Measurements from ENCODE around the gene RNF213. TPM values are rescaled to one million over a fixed set of nuclear protein-coding genes. Genes with fewer than 3 reads are reported as not detected.

Gene RNF213
- polyA plus RNA-seq, 4 donors = 35.4 to 71.4 (median 53.0) TPM

GRCh38 chr17:80413771-80414507, 153.3 kb downstream of the RNF213 start:
- peaks cover 0 to 22% (median 2%) of the 10 kb centered on the region in 3 donors for H3K36me3 ChIP-seq (ENCODE audit: control insufficient read depth in 3 of 3, insufficient read depth in 2 of 3, low read depth in 1 of 3, low read length in 3 of 3)
- H3K4me1 ChIP-seq (ENCODE audit: control insufficient read depth in 3 of 3, insufficient read depth in 2 of 3, low read depth in 1 of 3, low read length in 2 of 3) = peaks cover 0 to 19% (median 3%) of the 10 kb centered on the region in 3 donors
- whole genome bisulfite sequencing, 3 donors = 18 to 34% (median 20%) methylated on average over 26 of the region's 26 CpGs
- peak overlapping the region in 1 of 3 donors; percentile 94 for H3K27ac ChIP-seq (ENCODE audit: low read depth in 1 of 3, low read length in 2 of 3)
- DNase-seq (peak in 1 of 2 donors; percentile 36), FAIRE-seq (no peak)
- peak overlapping the region in 2 of 3 donors; percentile 94 to 95 for H3K4me3 ChIP-seq (ENCODE audit: low read depth in 1 of 3, low read length in 3 of 3)
- no peaks in the 10 kb centered on the region for H3K9me3 ChIP-seq (ENCODE audit: control insufficient read depth in 2 of 2, insufficient read depth in 1 of 2, low read depth in 1 of 2, low read length in 1 of 2)
- no peaks in the 10 kb centered on the region for H3K27me3 ChIP-seq (ENCODE audit: control insufficient read depth in 3 of 3, insufficient read depth in 3 of 3, low read length in 3 of 3)

- Histone ChIP-seq H3K4me1 (ENCODE audit: control insufficient read depth in 3 of 3, insufficient read depth in 2 of 3, low read depth in 1 of 3, low read length in 2 of 3) (peaks cover 0 to 16% (median 3%) of the 10 kb centered on the region in 3 donors), H3K36me3 (ENCODE audit: control insufficient read depth in 3 of 3, insufficient read depth in 2 of 3, low read depth in 1 of 3, low read length in 3 of 3) (peaks cover 0 to 26% (median 2%) of the 10 kb centered on the region in 3 donors), H3K9me3 (ENCODE audit: control insufficient read depth in 2 of 2, insufficient read depth in 1 of 2, low read depth in 1 of 2, low read length in 1 of 2) (no peaks in the 10 kb centered on the region), H3K27me3 (ENCODE audit: control insufficient read depth in 3 of 3, insufficient read depth in 3 of 3, low read length in 3 of 3) (no peaks in the 10 kb centered on the region), H3K4me3 (ENCODE audit: low read depth in 1 of 3, low read length in 3 of 3) (peak overlapping the region; percentile 85 to 95 (median 94)), H3K27ac (ENCODE audit: low read depth in 1 of 3, low read length in 2 of 3) (peak overlapping the region in 2 of 3 donors; percentile 94 to 97)
- FAIRE-seq (no peak), DNase-seq (peak in 1 of 2 donors; percentile 7)
- WGBS, 3 donors = 1 to 4% (median 1%) methylated on average over 15 of the region's 15 CpGs
Measured at GRCh38 chr17:80414508-80414802, 153.8 kb downstream of the RNF213 start.

- peaks cover 0 to 30% (median 2%) of the 10 kb centered on the region in 3 donors for H3K36me3 ChIP-seq (ENCODE audit: control insufficient read depth in 3 of 3, insufficient read depth in 2 of 3, low read depth in 1 of 3, low read length in 3 of 3)
- no peaks in the 10 kb centered on the region for H3K9me3 ChIP-seq (ENCODE audit: control insufficient read depth in 2 of 2, insufficient read depth in 1 of 2, low read depth in 1 of 2, low read length in 1 of 2)
- peaks cover 0 to 10% (median 3%) of the 10 kb centered on the region in 3 donors for H3K4me1 ChIP-seq (ENCODE audit: control insufficient read depth in 3 of 3, insufficient read depth in 2 of 3, low read depth in 1 of 3, low read length in 2 of 3)
- peak within 1 kb of the TSS; percentile 82 to 97 (median 94) for H3K27ac ChIP-seq (ENCODE audit: low read depth in 1 of 3, low read length in 2 of 3)
- no peaks in the 10 kb centered on the region for H3K27me3 ChIP-seq (ENCODE audit: control insufficient read depth in 3 of 3, insufficient read depth in 3 of 3, low read length in 3 of 3)
- peak; percentile 94 to 99 for DNase-seq
- peak within 1 kb of the TSS; percentile 85 to 95 (median 94) for H3K4me3 ChIP-seq (ENCODE audit: low read depth in 1 of 3, low read length in 3 of 3)
- WGBS, 3 donors = 0 to 1% (median 0%) methylated on average over 96 to 97 of the region's 97 CpGs
- no peak for FAIRE-seq
Measured at GRCh38 chr17:80414803-80415625, 154.4 kb downstream of the RNF213 start, which contains the start of gene ENDOV. TSS of gene ENDOV (plus strand) at chr17:80415167. CDS start at chr17:80415195, 28 bp downstream.

- Histone ChIP-seq H3K9me3 (ENCODE audit: control insufficient read depth in 2 of 2, insufficient read depth in 1 of 2, low read depth in 1 of 2, low read length in 1 of 2) (no peaks in the 10 kb centered on the region), H3K36me3 (ENCODE audit: control insufficient read depth in 3 of 3, insufficient read depth in 2 of 3, low read depth in 1 of 3, low read length in 3 of 3) (peaks cover 0 to 30% (median 2%) of the 10 kb centered on the region in 3 donors), H3K27ac (ENCODE audit: low read depth in 1 of 3, low read length in 2 of 3) (peak overlapping the region; percentile 82 to 97 (median 94)), H3K4me1 (ENCODE audit: control insufficient read depth in 3 of 3, insufficient read depth in 2 of 3, low read depth in 1 of 3, low read length in 2 of 3) (peaks cover 0 to 9% (median 3%) of the 10 kb centered on the region in 3 donors), H3K27me3 (ENCODE audit: control insufficient read depth in 3 of 3, insufficient read depth in 3 of 3, low read length in 3 of 3) (no peaks in the 10 kb centered on the region), H3K4me3 (ENCODE audit: low read depth in 1 of 3, low read length in 3 of 3) (peak overlapping the region; percentile 85 to 95 (median 94))
- 4 to 11% (median 10%) methylated on average over 39 of the region's 39 CpGs for WGBS, 3 donors
- DNase-seq = no peak
- no peak for FAIRE-seq
Measured at GRCh38 chr17:80415626-80416137, 155.0 kb downstream of the RNF213 start.

- H3K4me3 ChIP-seq (ENCODE audit: low read depth in 1 of 3, low read length in 3 of 3) = peak overlapping the region in 2 of 3 donors; percentile 94 to 95
- peak overlapping the region in 1 of 3 donors; percentile 44 for H3K27ac ChIP-seq (ENCODE audit: low read depth in 1 of 3, low read length in 2 of 3)
- peaks cover 0 to 30% (median 2%) of the 10 kb centered on the region in 3 donors for H3K36me3 ChIP-seq (ENCODE audit: control insufficient read depth in 3 of 3, insufficient read depth in 2 of 3, low read depth in 1 of 3, low read length in 3 of 3)
- DNase-seq (peak in 1 of 2 donors; percentile 61), FAIRE-seq (no peak)
- H3K9me3 ChIP-seq (ENCODE audit: control insufficient read depth in 2 of 2, insufficient read depth in 1 of 2, low read depth in 1 of 2, low read length in 1 of 2) = no peaks in the 10 kb centered on the region
- WGBS, 3 donors = 75 to 87% (median 78%) methylated on average over 7 of the region's 7 CpGs
- H3K27me3 ChIP-seq (ENCODE audit: control insufficient read depth in 3 of 3, insufficient read depth in 3 of 3, low read length in 3 of 3) = no peaks in the 10 kb centered on the region
- H3K4me1 ChIP-seq (ENCODE audit: control insufficient read depth in 3 of 3, insufficient read depth in 2 of 3, low read depth in 1 of 3, low read length in 2 of 3) = peaks cover 0 to 9% (median 3%) of the 10 kb centered on the region in 3 donors
Measured at GRCh38 chr17:80416260-80416939, 155.7 kb downstream of the RNF213 start.

GRCh38 chr17:80416940-80417293, 156.3 kb downstream of the RNF213 start:
- FAIRE-seq = no peak
- no peaks in the 10 kb centered on the region for H3K9me3 ChIP-seq (ENCODE audit: control insufficient read depth in 2 of 2, insufficient read depth in 1 of 2, low read depth in 1 of 2, low read length in 1 of 2)
- 79 to 84% (median 82%) methylated on average over 6 of the region's 6 CpGs for WGBS, 3 donors
- peaks cover 0 to 30% (median 2%) of the 10 kb centered on the region in 3 donors for H3K36me3 ChIP-seq (ENCODE audit: control insufficient read depth in 3 of 3, insufficient read depth in 2 of 3, low read depth in 1 of 3, low read length in 3 of 3)
- H3K27me3 ChIP-seq (ENCODE audit: control insufficient read depth in 3 of 3, insufficient read depth in 3 of 3, low read length in 3 of 3) = no peaks in the 10 kb centered on the region
- H3K4me1 ChIP-seq (ENCODE audit: control insufficient read depth in 3 of 3, insufficient read depth in 2 of 3, low read depth in 1 of 3, low read length in 2 of 3) = peaks cover 0 to 9% (median 3%) of the 10 kb centered on the region in 3 donors
- H3K4me3 ChIP-seq (ENCODE audit: low read depth in 1 of 3, low read length in 3 of 3) = no peak overlapping the region
- peak in 1 of 2 donors; percentile 54 for DNase-seq
- no peak overlapping the region for H3K27ac ChIP-seq (ENCODE audit: low read depth in 1 of 3, low read length in 2 of 3)

GRCh38 chr17:80418589-80418988, 157.9 kb downstream of the RNF213 start:
- Histone ChIP-seq H3K9me3 (ENCODE audit: control insufficient read depth in 2 of 2, insufficient read depth in 1 of 2, low read depth in 1 of 2, low read length in 1 of 2) (no peaks in the 10 kb centered on the region), H3K4me1 (ENCODE audit: control insufficient read depth in 3 of 3, insufficient read depth in 2 of 3, low read depth in 1 of 3, low read length in 2 of 3) (peaks cover 0 to 9% (median 3%) of the 10 kb centered on the region in 3 donors), H3K4me3 (ENCODE audit: low read depth in 1 of 3, low read length in 3 of 3) (no peak overlapping the region), H3K27me3 (ENCODE audit: control insufficient read depth in 3 of 3, insufficient read depth in 3 of 3, low read length in 3 of 3) (no peaks in the 10 kb centered on the region), H3K27ac (ENCODE audit: low read depth in 1 of 3, low read length in 2 of 3) (no peak overlapping the region), H3K36me3 (ENCODE audit: control insufficient read depth in 3 of 3, insufficient read depth in 2 of 3, low read depth in 1 of 3, low read length in 3 of 3) (peaks cover 0 to 30% (median 2%) of the 10 kb centered on the region in 3 donors)
- FAIRE-seq (no peak), DNase-seq (no peak)
- 95% methylated on average over 11 of the region's 11 CpGs for WGBS, 3 donors

GRCh38 chr17:80419255-80419654, 158.6 kb downstream of the RNF213 start:
- no peak overlapping the region for H3K27ac ChIP-seq (ENCODE audit: low read depth in 1 of 3, low read length in 2 of 3)
- no peak overlapping the region for H3K4me3 ChIP-seq (ENCODE audit: low read depth in 1 of 3, low read length in 3 of 3)
- no peak for FAIRE-seq
- 87 to 93% (median 89%) methylated on average over 11 of the region's 11 CpGs for WGBS, 3 donors
- peaks cover 0 to 30% (median 2%) of the 10 kb centered on the region in 3 donors for H3K36me3 ChIP-seq (ENCODE audit: control insufficient read depth in 3 of 3, insufficient read depth in 2 of 3, low read depth in 1 of 3, low read length in 3 of 3)
- no peak for DNase-seq
- peaks cover 0 to 5% (median 3%) of the 10 kb centered on the region in 3 donors for H3K4me1 ChIP-seq (ENCODE audit: control insufficient read depth in 3 of 3, insufficient read depth in 2 of 3, low read depth in 1 of 3, low read length in 2 of 3)
- no peaks in the 10 kb centered on the region for H3K9me3 ChIP-seq (ENCODE audit: control insufficient read depth in 2 of 2, insufficient read depth in 1 of 2, low read depth in 1 of 2, low read length in 1 of 2)
- H3K27me3 ChIP-seq (ENCODE audit: control insufficient read depth in 3 of 3, insufficient read depth in 3 of 3, low read length in 3 of 3) = no peaks in the 10 kb centered on the region
